GM11168 (cell line): Measurements from ENCODE around the gene DCST1.

Source experiments
- in situ Hi-C: fragments of 300-500 bp; cut with MboI; formaldehyde crosslinking; loops from one replicate; pipeline ENCODE4 v1.12.0; 2022; ENCODE audit warnings: low sequenced_read_pairs; ENCODE audit not compliant: unreplicated experiment

Gene DCST1

DNA sequence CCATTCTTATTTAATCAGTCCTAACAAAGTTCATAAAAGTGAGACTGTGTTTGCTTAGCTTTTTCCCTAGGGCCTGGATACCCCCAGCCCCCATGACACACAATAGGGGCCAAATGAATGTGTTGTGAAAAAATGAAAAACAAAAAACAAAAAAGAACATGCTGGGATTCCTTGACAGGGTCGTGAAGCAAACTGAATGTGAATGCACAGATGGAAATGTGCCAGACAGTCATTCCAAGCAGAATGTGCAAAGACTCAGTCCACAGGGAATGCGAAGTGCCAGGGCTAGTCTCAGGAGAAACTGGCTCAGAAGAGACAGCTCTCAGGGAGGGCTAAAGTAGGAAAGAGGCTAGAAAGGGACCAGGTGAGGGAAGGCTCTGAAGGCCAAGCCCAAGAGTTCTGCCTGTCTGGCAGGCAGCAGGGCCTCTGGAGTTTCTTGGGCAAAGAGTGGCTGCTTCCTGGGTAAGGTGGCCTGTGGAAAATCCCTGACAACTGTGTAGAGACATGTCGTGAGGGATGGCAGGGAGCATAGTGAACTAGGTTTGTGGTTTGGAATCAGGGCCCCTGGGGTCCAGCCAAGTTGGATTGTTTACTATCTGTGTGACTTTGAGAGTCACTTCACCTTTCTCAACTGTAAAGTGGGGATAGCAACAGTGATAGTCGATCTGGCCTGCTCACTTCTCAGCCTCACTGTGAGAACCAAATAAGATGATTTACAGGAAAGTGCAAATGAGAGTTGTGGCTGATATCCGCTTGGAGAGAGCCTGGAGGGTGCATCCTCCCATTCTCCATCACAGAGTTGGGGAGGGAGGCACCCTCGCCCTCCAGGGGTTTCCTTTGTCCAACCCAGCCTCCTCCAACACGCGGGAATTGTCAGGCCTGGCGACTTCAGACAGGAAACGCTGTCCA is 16.3 kb downstream of the DCST1 start:
- in situ Hi-C loops = no loop called here

DNA sequence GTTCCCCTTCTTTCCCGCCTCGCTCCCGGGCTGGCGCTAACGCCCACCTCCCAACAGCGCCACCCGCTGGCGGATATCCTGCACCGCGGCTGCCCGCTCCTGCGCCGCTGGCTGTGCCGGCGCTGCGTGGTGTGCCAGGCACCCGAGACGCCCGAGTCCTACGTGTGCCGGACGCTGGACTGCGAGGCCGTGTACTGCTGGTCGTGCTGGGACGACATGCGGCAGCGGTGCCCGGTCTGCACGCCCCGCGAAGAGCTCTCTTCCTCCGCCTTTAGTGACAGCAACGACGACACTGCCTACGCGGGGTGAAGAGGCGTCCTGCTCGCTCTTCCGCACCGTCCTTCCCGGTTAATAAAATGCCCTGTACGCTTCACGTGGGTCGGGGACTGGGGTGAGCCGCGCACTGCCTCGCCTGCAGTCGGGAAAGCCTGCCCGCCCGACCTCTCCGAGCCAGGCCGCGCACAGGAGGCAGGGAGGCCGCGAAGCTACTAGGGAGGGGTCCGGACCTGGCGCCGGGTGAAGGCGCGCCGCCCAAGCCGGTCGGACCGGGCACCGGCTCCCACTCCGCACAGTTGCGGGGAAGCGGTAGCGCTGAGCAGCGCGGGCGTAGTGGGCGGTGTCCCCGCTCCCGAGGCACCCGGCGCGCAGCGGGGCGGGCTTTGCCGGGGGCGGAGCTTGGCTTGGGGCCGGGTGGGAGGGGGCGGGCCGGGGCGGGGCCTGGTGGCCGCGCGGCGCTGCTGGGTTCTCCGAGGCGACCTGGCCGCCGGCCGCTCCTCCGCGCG is 17.1 kb downstream of the DCST1 start, which contains the start of gene ADAM15:
TSS of gene ADAM15 (plus strand) at position 757 of the 782 bp plus-strand sequence. CDS start 71 bp downstream, outside the sequence.
- in situ Hi-C loops = no loop called here

DNA sequence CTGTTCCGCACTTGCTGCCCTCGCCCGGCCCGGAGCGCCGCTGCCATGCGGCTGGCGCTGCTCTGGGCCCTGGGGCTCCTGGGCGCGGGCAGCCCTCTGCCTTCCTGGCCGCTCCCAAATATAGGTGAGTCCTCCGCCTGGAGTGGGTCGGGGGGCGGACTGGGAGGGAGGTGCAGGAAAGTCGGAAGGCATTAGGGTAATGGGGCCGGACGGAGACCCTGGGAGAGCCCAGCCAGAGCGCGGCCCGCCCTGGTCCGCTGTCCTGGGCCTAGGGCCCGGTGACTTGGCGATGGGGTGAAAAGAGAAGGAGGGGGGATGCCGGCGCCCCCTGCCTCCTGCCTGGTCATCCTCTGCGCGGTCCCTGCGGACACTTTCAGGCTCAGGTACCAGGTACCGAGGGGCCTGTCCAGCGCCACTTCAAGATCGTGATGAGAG is 17.7 kb downstream of the DCST1 start:
- in situ Hi-C loops = no loop called here

DNA sequence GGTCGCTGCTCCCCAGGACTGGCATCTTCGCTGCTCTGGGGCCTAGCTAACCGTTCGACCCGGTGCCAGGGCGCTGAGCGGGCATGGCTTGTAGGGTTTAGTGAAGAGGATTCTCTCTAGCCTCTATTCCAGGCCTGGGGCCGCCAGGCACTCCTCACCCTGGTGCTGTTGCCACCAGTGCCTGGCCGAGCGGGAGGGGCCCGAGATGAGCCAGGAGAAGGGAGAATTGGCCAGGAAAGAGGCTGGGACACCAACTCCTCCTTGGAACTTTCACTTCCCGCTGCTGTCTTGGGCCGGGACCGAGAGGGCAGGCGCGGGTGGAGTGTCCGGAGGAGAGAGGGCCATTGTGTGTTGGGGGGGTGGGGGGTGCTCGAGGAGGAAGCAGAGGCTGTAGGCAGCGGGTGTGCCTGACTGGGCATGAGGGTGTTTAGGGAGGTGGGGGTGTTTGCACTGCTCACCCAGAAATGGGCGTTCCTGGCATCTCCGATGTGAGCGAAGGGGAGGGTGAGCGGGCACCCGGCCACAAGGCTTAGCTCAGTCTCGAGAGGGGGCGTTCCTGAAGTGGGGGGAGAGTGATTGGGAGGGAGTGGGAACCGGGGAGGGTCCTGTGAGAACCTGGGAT is 18.3 kb downstream of the DCST1 start:
- in situ Hi-C loops = no loop called here

DNA sequence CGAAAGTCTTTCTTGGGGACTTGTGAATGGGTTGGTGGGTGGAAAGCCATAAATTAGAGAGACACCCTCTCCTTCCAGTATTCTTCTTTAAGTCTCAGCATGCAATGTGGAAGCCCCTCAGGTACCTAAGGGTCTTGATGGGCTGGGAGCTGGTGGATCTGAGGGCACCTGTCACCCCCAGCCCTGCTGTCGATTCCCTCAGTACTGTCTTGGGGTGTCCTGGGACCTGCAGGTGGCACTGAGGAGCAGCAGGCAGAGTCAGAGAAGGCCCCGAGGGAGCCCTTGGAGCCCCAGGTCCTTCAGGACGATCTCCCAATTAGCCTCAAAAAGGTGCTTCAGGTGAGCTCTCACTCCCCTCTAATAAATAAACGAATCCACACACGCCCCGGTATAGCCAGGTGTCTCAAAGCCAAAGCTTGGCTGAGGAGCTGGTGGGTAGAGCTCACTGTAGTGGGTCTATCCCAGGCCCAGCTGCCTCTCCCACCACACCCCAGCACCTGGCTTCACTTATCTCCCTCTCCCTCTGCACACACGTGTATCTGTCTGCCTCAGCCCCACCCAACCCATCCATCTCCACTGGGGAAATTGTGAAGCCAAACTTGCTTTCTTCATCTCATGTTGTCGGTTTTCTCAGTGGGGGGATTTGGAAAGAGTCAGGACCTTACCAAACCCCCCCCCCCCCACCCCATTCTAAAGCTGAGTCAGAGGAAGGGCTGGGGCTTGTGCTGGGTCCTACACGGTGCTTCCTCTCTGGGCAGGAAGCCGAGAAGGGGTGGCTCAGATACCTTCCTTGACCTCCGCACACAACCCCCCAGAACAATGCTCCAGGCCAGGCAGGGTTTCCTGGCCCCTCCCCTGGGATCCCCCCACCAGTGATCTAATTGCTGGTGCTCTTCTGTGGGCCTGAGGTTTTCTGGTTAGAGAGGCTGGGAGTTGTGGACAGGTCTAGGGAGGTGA is 19.1 kb downstream of the DCST1 start:
- in situ Hi-C loops = no loop called here

DNA sequence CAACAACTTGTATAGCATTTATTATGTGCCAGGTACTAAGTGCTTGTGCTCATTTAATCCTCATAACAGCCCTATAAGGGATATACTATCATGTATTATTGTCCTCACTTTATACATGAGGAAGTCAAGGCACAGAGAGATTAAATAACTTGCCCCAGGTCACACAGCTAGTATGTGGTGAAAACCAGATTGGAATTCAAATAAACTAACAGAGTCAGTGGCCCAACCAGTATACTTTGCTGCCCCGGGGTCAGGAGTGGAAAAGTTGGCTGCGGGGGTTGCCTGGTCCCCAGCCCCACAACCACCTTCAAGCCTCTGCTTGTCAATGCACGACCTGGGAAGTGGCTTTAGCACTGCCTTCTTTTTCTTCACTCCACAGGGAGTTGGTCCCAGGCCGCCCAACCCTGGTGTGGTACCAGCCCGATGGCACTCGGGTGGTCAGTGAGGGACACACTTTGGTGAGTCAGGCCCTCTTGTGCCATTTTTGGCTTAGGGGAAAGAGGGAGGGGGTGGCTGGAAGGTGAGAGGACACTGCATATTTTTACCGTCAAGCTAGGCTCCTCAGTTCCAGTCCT is 20.0 kb downstream of the DCST1 start:
- in situ Hi-C loops = no loop called here

DNA sequence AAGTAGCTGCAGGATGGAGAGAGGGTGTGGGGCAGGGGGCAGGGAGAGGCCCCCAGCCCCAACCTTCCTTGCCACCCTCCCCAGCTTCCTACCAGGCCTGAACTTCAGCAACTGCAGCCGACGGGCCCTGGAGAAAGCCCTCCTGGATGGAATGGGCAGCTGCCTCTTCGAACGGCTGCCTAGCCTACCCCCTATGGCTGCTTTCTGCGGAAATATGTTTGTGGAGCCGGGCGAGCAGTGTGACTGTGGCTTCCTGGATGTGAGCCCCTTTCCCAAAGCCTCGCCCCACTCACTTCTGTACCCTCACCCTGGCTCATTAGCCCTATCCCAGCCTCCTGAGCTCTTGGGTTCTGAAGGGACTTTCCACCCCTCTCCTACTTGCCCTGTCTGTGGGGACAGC is 23.5 kb downstream of the DCST1 start:
- in situ Hi-C loops = no loop called here

DNA sequence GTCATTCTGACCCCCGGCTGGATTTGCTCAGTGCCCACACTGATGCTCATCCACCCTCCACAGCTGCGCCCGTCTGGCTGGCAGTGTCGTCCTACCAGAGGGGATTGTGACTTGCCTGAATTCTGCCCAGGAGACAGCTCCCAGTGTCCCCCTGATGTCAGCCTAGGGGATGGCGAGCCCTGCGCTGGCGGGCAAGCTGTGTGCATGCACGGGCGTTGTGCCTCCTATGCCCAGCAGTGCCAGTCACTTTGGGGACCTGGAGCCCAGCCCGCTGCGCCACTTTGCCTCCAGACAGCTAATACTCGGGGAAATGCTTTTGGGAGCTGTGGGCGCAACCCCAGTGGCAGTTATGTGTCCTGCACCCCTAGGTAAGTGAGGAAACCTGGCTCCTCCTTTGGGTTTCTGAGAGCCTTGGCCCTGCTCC is 24.2 kb downstream of the DCST1 start:
- in situ Hi-C loops = no loop called here

DNA sequence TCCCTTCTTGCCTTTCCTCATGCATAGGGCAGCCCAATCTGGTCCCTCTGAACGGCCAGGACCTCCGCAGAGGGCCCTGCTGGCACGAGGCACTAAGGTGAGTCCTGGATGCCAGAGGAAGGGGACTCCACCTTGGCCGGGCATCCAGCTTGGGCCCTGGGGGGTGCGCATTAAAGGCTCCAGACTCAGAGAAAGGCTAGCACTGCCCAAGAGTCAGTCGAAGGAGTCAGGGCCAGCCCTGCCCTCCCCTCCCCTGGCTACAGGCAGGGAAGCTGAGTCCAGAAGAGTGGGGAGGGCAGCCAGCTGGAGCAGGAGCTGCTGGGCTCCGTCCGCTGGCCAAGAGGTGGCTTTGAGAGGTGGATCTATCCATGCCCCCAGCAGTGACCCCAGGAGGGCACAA is 27.1 kb downstream of the DCST1 start:
- in situ Hi-C loops = no loop called here

DNA sequence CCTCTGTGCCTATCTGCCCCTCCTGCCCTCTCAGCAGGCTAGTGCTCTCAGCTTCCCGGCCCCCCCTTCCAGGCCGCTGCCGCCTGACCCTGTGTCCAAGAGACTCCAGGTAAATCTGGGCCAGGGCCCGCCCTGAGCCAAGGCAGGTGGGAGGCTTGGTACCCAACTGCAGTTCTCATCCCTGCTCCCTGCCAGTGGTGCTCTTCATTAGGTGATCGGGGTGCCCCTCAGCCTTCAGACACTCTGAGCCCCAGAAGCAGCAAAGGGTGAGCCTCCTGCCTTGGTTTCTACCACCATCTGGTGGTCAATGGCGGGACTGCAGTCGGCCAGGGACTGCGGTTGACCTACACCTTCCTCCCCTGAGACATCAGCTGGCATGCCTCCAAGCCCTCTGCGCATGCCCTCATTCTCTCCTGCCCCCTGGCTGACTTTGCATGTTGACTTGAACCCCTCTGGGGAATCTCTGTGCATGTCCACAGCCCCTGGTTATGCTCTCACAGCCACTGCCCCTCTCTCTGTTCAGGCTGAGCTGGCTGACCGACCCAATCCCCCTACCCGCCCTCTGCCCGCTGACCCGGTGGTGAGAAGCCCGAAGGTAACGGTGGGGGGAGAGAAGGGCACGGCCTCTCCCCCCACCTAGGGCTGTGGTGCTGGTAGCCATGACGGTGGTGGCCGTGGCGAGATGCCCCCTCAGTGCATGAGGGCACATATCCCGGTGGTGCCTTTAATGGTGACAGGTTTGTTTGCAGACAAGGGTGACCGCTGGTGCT is 27.9 kb downstream of the DCST1 start:
- in situ Hi-C loops = no loop called here

DNA sequence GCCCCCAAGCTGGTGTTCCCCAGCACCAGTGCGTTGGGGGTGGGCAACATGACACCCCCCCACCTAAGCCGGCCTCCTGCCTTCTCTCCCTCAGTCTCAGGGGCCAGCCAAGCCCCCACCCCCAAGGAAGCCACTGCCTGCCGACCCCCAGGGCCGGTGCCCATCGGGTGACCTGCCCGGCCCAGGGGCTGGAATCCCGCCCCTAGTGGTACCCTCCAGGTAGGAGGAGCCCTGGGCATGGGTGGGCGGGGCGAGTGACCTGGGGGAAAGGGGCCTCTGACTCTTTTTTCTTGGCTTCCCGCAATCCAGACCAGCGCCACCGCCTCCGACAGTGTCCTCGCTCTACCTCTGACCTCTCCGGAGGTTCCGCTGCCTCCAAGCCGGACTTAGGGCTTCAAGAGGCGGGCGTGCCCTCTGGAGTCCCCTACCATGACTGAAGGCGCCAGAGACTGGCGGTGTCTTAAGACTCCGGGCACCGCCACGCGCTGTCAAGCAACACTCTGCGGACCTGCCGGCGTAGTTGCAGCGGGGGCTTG is 28.6 kb downstream of the DCST1 start:
- in situ Hi-C loops = no loop called here

DNA sequence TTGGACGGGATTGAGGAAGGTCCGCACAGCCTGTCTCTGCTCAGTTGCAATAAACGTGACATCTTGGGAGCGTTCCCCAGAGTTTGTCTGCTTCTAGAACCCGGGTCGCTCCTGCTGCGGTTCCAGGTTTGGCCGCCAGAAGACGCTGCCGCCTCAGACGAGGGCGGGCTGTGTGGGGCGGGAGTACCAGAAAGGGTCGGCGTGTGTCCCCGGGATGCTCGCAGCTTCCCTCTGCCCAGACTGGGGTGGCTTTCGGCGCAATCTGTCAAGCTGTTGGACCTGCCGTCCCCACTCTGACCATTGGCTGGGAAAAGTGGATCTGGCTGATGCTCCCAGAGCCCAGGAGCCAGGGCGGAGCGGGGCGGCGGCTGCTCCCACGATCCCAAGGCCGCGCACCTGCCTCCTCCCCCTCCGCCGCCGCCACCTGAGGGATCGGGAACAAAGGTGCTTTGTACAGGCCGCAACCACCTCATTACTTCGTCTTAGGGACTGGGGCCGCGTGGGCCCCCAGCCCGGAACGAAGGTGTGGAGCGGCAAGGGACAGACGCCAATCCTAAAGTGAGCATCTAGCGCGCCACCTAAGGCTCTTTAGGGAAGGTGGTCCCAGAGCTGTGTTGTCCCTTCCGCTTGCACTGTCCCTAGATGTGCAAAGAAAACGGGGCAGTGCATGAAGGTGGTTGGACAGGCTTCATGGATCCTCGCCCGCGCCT is 29.2 kb downstream of the DCST1 start:
- in situ Hi-C loops = no loop called here

DNA sequence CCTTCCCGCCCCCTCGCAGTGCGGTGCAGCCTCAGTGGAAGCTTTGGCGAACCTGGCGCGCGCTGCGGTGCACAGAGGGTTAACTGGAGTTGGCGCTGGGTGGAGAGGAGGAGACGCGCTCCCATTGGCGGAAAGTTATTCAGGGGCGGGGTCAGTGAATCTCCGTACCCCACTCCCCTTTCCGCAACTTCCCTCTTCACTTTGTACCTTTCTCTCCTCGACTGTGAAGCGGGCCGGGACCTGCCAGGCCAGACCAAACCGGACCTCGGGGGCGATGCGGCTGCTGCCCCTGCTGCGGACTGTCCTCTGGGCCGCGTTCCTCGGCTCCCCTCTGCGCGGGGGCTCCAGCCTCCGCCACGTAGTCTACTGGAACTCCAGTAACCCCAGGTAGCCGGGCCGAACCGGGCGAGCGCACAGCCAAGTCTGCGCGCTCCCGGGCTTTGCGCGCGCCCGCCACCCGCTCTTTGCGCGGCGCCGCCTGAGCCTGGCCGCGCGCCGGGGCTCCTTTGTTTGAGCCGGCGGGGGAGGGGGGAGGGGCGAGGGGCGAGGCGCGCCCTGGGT is 30.0 kb downstream of the DCST1 start, which contains the start of gene EFNA4:
TSS of gene EFNA4 (plus strand) at position 191 of the 561 bp plus-strand sequence. CDS start at position 275, 84 bp downstream.
- in situ Hi-C loops = no loop called here

DNA sequence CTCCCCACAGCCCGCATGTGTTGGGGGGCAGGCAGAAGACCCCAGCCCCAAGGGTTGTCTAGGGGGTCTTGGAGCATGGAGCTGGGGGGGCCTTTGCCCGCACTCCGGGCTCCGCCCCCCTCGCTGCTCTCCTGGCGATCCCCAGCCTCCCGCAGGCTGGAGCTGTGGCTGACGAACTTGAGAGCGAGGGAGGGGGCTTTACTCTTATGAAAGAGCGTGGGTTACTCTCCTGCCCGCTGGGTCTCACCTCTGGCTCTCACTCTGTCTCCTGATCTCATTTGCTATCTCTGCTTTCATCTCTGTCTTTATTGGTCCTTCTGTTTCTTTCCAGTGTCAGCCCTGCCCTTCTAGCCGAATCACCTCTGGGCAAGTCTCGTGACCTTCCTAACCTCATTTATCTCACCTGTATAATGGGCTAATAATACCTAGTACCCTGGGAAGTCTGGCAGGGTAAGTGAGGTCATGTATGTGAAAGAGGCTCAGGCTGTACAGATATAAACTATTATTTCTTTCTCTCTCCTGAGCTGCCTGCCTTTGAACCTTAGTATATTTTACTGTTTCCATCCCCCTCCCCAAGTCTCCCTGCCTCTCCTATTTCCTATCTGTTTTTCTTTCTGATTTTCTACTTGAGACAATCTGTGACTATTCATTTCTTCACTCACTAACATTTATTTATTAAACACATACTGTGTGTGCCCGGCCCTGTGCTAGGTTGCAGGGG is 30.6 kb downstream of the DCST1 start:
- in situ Hi-C loops = no loop called here

DNA sequence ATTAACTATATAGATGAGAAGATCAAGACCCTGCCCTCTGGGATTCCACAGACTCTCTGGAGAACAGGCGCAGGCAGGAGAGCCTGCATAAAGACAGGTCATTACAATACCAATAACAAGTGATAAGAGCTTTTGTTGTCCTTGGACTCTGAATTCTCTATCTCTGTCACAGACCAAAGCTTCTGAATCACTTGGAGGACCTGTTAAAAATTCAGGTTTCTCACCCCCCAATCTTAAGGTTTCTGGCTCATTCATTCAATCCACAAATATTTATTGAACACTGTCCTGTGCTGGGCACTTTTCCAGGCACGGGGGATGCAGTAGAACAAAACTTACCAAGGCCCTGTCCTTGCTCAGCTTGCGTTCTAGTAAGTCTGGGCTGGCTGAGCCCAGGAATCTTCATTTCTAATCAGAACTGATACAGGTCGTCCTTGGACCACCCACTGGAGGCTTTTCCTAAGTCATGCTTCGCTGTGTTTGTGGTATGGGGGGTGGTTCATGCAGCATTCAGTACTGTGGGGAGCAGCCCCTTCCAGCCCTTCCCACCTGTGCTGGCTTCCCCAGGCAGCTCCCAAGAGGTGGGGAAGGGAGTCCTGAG is 31.3 kb downstream of the DCST1 start:
- in situ Hi-C loops = no loop called here

DNA sequence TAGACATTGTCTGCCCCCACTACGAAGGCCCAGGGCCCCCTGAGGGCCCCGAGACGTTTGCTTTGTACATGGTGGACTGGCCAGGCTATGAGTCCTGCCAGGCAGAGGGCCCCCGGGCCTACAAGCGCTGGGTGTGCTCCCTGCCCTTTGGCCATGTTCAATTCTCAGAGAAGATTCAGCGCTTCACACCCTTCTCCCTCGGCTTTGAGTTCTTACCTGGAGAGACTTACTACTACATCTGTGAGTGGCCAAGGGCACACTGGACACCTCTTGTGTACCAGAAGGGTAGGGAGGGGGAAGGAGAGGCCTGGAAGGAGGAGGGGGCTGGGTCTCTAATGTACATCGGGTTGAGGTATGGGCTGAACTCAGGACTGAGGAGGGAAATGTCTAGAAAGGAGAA is 33.2 kb downstream of the DCST1 start:
- in situ Hi-C loops = no loop called here
